NB4 (cell line): ENCODE measurements around the gene LSM6.

Experiments
- MYC ChIP-seq: IDR thresholded peaks from 2 replicates; pipeline ENCODE4 v1.6.1; 2011; ENCODE audit warnings: low read depth, low read length
- POLR2A ChIP-seq: IDR thresholded peaks from 2 replicates; pipeline ENCODE4 v1.6.1; 2011; ENCODE audit warnings: mild to moderate bottlenecking; ENCODE audit not compliant: insufficient read length; ENCODE audit errors: extremely low read depth
- TF ChIP-seq, protein P1 (sequence below): IDR thresholded peaks from one replicate; pipeline ENCODE4 v1.5.1; 2012; ENCODE audit warnings: low read depth, low read length
- TF ChIP-seq, protein P2 (sequence below): IDR thresholded peaks from 2 replicates; pipeline ENCODE4 v1.6.1; 2011; ENCODE audit warnings: low read depth, low read length

DNA sequence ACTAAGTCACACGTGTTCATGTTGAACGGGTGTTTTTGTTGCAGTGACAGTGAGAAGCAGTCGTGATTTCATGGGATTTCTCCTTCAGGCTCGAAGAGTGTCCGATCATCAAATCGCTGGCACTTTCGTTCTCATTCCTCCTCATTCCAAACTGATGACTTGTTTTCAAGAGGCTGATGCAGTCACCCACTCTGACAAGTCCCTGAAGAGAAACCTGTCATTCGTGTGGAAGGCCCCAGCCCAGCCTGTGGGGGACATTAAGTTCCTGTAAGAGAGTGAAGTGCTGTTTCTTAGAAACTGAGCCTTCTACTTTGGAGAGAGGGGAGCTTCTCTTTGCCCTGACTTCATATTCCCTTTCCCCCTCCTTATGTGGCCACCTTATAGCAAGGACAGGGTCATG, 46.8 kb downstream of the LSM6 start:
- TF ChIP-seq, protein P1, sequence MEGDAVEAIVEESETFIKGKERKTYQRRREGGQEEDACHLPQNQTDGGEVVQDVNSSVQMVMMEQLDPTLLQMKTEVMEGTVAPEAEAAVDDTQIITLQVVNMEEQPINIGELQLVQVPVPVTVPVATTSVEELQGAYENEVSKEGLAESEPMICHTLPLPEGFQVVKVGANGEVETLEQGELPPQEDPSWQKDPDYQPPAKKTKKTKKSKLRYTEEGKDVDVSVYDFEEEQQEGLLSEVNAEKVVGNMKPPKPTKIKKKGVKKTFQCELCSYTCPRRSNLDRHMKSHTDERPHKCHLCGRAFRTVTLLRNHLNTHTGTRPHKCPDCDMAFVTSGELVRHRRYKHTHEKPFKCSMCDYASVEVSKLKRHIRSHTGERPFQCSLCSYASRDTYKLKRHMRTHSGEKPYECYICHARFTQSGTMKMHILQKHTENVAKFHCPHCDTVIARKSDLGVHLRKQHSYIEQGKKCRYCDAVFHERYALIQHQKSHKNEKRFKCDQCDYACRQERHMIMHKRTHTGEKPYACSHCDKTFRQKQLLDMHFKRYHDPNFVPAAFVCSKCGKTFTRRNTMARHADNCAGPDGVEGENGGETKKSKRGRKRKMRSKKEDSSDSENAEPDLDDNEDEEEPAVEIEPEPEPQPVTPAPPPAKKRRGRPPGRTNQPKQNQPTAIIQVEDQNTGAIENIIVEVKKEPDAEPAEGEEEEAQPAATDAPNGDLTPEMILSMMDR, result no peak
- TF ChIP-seq POLR2A, result no peak
- TF ChIP-seq, protein P2, sequence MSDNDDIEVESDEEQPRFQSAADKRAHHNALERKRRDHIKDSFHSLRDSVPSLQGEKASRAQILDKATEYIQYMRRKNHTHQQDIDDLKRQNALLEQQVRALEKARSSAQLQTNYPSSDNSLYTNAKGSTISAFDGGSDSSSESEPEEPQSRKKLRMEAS, result no peak
- no peak for TF ChIP-seq MYC
